Activated CD8-positive, alpha-beta memory T cell treated with anti-CD3 and anti-CD28 coated beads for 24 hours (primary cell): Measurements from ENCODE around the gene TMTC1.
"Not testable (repeated sequence)": the region's sequence is repeated elsewhere in the genome, so short reads cannot be mapped to it uniquely, and the experiment has no call there.

ENCODE experiments used
- DNase-seq: peaks from one replicate; pipeline ENCODE4 v3.0.0-alpha.2; 2020

Gene TMTC1

DNA sequence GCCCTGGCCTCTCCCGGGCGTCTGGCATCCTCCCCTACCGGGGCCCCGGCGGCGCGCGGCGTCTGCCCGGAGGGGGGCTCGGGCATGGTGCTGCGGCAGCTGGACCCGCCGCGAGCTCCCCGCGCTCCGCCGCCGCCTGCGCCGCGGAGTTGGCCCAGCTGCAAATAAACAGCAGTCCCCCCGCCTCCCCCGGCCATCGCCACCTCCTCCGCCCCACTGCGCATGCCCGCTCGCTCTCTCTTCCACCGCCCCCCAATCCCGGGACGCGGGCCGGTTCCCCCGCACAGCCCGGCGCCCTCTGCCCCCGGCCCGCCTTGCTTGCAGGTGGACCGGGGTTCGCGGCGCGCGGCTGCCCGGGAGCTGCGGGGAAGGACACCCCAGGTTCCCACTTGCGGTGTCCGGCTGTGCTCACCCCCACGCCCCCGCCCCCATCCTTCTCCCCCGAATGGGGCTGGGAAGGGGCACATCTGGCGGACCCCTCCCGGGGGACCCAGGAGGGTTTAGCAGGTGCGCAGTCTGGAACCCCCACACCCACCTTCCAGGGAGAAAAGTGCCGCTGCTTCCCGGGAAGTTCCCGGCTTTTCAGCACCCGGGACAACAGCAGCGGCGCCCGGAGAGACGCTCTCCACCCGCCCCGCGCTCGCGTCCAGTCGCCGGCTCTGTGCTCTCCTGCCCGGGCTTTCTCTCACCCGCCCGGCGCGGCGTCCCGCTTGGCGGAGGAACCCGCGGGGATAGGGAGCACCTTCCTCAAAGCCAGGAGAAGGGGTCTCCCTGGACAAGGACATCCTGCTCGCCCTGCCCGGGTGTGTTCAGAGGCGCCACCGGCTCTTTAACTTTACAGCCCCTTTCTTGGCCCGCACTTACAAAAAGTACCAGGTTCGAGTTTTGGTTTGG, at the start of gene TMTC1:
TSS of gene TMTC1 (minus strand) at position 170 of the 894 bp plus-strand sequence. CDS start 191 bp downstream, outside the sequence.
- no peak for DNase-seq

DNA sequence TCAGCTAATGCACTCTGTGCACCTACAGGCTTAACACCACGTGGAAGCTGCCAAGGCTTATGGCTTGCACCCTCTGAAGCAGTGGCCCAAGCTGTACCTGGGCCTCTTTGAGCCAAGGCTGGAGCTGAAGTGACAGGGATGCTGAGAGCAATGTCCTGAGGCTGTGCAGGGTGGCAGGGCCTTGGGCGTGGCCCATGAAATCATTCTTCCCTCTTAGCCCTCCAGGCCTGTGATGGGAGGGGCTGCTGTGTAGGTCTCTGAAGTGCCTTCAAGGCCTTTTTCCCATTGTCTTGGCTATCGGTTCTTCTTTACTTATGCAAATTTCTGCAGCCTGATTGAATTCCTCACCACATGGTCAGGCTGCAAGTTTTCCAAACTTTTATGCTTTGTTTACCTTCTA, 47.4 kb upstream of the TMTC1 start:
- DNase-seq: no peak

DNA sequence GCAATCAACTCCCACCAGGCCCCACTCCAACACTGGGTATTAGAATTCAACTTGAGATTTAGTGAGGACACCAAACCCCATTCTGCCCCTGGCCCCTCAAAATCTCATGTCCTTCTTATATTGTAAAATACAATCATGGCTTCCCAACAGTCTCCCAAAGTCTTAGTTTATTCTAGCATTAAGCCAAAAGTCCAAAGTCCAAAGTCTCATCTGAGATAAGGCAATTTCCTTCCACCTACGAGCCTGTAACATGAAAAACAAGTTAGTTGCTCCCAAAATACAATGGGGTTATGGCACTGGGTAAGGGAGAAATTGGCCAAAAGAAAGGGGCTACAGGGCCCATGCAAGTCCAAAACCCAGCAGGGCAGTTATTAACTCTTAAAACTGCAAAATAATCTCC, 46.6 kb upstream of the TMTC1 start:
- no peak for DNase-seq

DNA sequence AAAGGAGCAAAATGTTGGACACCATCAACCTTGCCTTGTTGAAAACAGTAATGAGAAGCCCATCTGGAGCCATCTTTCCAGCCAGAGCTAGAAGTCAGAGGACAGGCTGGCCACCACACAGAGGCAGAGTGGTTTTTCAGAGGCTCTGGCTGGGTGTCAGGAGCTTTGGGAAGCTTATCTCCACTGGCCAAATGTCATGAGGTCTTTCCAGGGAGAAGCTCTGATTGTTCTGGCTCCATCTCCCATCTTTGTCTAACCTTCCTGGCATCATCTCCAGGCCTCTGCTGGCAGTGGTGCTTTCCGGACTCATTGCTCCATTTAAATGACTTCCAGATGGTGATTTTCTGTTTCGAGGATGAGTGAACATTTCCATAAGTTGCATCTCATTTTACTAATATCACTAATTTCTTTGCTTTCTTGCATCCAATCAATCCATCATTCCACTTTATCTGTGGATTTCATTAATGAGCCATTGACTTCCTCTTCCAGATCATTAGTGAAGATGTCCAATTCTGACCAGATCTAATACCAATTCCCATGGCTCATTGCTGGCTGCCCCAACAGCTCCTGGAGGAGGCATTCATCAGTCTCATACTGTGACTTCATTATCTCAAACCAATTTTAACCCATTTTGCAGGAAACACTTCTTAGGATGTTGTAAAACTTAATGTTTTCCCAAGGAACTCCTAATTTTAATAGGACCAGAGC, 35.3 kb upstream of the TMTC1 start:
- DNase-seq: no peak

DNA sequence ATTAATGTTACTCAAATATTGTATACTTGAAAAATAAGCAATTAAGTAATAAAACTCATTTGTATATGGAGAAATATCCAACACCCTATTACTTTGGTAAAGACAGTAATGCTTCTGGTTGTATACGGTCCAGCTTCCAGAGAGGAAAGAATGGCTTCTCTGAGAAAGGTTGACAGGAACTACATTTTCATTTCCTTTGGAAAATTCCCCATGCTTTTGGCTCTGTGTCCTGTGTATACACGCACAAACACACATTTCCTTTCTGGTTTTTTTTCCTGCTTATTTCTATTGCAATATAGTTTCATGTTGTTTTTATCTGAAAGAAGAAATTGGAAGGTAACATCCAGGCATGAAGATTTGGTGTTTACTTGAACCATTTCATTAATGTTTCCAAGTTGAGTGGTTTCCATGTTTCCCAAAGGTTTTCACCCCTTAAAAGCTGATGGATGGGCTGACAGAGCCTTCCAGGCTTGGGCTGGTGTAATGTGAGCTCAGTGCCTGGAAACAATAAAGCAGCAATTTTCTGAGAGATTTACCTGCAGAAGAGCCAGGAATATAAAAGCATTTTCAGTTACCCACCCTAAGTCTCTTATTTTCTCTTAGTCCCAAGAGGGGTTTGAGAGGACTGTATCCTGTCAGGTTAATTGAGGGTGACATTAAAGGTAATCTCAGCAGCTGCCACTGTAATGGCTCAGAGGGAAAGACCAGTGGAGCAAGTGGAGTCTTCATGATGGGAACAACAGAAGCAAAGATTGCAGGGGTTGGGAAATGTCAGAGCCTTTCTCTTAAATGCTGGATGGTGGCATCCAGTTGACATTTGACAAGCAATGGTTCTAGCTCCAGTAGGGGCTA, 33.4 kb upstream of the TMTC1 start:
- no peak for DNase-seq

DNA sequence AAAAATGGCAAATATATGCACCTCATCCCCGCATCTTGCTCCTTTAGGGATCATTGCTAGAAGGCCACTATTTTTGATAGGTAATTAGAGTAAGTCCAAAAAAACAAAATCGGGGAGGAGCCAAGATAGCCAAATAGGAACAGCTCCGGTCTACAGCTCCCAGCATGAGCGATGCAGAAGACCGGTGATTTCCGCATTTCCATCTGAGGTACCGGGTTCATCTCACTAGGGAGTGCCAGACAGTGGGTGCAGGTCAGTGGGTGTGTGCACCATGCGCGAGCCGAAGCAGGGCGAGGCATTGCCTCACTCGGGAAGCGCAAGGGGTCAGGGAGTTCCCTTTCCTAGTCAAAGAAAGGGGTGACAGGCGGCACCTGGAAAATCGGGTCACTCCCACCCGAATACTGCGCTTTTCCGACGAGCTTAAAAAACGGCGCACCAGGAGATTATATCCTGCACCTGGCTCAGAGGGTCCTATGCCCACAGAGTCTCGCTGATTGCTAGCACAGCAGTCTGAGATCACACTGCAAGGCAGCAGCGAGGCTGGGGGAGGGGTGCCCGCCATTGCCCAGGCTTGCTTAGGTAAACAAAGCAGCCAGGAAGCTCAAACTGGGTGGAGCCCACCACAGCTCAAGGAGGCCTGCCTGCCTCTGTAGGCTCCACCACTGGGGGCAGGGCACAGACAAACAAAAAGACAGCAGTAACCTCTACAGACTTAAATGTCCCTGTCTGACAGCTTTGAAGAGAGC, 26.0 kb upstream of the TMTC1 start:
- DNase-seq: not testable (repeated sequence)

DNA sequence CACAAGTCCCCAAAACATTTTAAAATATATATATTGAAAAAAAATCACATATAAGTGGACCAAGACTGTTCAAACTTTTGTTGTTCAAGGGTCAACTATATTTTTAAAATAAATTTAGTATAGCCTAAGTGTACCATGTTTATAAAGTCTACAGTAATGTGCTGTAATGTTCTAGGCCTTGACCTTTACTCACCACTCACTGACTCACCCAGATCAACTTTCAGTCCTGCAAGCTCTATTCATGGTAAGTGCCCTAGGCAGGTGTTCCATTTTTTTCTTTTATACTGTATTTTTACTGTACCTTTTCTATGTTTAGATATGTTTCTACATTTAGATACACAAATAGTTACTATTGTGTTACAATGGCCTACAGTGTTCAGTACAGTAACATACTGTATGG, 23.4 kb upstream of the TMTC1 start:
- no peak for DNase-seq

DNA sequence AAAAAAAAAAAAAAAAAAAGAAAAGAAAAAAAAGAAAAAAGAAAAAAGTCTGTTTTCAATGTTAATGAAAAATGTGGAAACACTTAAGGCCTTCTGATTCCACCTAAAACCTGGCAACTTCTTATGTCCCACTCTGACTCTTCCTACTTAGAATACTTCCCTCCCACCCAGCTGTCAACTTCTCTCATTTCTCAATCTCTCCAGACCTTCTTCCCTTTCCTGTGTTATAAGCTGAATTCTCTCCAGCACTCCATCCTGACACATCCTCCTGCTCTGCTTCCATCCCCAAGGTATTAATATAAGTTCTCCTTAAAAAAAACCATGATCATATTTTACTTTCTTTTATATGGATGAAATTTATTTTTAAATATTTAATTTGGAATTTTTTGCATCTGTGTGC, 20.3 kb upstream of the TMTC1 start:
- no peak for DNase-seq

DNA sequence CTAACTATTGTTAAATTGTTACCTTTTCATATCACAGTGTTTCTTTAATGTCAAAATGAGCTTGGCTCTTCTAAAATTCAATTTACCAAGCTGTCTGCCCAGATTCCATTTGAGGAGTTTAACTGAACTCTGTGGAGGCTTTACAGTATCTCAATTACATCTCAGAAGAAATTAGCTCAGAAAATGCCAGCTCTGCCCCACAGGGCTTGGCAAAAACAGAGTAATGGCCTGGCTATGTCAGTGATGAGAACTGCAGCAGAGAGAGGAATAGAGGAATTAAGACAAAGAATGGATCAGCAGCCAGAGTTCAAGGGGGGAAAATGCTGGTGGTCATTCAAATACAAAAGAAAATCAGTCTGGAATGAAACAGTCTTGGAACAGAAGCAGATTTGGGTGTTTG, 15.8 kb upstream of the TMTC1 start:
- DNase-seq: no peak

DNA sequence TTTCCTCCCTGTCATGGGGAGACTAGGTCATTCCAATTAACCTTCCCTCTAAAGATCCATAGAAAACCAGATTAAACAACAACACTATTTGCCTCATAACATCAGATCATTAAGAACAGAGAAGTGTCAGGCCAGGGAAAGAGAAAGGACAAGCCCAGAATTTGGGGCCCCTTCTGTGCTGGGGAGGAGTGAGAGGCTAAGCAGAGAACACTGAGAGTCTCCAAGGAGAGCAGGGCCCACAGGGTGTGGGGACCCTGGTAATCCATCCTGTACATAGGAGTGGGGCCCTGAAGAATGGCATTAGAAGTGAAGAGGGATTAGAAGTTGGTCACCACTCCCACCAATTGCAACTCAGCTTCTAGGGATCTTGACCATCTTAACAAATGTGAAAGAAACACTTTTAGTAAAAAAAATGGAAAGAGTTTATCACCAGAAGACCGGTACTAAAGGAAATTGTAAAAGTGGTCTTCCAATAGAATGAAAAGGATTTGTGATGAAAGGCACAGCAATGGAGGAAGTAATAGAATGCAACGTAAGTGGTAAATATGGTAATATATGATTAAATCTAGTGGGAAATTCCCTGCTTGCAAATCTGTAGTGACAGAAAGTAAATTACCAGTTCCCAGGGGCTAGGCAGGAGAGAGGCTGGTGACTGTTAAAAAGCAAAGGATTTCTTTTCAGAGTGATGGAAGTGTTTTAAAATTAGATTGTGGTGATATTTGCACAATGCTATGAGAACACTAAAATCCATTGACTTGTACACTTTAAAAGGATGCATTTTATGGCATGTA, 14.0 kb upstream of the TMTC1 start:
- no peak for DNase-seq

DNA sequence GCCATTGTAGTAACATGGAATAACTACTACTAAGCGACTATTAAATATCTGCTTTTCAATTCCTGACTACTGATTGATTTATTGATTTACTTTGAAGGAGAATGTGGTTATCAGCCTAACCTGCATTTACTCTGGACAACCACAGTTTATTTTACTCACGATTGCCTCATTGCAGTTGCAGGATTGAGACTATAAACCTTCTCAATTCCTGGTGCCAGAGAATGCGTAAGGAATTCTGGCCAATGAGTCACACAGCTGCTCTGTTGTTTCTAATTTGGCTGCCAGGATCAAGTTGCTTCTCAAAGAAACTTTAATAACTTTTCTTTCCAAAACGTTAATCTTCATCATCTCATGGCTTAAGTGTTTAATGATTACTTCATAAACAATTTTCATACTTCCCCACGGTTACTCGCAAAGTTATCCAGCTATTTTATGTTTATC, 13.1 kb upstream of the TMTC1 start:
- no peak for DNase-seq

DNA sequence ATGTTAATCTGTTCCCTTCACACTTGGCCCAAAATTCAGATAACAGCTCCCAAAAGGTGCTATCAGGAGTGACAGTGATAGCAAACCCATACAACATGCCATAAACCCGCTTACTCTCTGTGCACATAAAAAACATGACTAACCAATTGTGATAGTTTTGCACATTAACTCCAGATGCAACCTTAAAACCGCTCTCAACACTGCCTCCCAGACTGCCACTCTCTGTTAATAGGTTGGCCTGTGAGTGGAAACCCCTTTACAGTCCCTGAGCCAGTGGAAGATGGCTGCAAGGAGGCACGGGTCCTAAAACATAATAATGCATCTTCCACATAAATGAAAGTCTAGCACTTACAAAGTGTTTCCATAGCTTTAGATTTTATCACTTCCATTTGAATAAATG, 12.0 kb upstream of the TMTC1 start:
- no peak for DNase-seq

DNA sequence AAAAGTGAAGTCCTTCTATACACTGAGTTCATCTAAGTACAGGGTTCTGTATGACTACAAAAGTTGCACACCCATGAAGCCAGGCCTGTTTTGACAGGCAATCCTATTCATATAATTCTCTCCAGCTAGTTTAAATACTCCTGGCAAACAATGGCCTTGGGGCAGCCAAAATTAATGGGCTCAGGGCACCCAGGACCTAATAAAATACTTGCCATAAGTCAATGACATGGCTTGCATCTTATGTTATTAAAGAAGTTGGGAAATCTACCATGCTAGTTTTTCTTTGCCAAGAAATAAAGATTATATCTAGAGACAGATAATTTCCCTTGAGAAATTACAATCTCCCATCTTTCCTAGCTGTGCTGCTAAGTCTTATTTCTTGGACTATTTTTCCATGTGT, 11.1 kb upstream of the TMTC1 start:
- no peak for DNase-seq

DNA sequence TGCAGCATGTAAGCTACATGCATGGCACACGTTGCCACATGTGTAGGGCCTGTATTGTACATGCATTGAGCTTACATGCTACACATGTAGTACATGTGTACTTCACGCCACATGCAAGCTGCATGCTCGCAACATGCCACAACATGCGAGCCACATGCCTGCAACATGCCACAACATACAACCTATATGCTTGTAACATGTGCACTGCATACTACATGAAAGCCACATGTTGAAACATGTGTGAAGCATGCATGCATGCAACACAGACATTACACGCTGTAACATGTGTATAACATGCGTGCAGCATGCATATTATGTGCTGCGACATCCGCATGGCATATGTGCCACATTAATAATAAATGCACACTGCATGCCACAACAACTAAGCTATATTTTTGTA, 9.1 kb upstream of the TMTC1 start:
- no peak for DNase-seq

DNA sequence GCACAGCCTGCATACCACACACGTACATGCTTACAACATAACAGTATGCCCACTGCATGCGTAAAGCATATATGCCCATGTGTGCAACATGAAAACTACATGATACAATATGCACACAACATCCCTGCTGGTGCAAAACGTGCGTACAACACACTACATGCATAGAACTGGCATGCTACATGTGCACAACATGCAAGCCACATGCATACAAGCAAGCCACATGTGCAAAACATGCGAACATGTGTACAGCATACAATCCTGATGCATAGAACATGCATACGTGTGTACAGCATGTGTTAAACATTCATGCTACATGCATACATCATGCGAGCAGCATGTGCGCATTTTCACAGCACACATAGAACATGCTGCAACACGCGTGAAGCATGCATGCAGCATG, 8.4 kb upstream of the TMTC1 start:
- DNase-seq: no peak

DNA sequence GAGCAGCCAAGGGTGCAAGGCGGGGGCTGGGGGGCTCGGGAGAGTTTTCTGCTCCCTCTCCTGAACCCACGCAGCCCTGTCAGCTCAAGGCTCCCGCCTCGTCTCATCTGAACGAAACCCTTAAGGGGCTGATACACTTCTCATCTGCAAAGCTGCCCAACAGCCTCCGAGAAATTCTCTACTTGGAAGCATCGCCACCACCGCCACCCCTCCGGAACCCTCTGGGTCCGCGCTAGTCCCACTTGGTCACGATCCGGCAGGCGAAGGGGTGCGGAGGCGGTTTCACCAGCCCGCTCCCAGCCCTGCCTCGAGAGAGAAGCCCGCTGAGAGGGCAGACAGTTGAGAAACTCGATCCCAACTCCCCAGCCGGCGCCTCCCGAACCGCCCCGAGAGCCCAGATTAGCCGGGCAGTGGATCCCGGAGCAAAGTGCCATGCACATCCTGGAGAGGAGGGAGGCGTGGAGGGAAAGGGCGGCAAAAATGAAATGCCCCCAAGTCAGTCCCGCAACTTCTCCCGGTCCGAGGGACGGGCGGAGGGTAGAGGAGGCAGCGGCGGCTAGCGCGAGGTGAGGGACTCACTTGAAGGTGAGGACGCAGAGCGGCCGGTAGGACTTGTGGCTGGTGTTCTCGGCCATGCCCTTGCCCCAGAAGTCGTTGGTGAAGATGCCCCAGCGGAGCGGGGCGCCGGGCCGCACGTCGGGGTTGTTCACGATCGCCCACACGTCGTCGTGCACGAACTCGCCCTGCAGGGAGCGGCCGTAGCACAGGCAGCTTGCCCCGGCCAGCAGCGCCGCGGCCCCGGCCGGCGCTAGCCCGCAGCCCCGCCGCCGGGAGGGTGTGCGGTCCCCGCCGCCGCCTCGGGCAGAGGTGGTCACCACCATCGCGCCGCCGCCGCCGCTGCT, 620 bp downstream of the TMTC1 start:
- no peak for DNase-seq

DNA sequence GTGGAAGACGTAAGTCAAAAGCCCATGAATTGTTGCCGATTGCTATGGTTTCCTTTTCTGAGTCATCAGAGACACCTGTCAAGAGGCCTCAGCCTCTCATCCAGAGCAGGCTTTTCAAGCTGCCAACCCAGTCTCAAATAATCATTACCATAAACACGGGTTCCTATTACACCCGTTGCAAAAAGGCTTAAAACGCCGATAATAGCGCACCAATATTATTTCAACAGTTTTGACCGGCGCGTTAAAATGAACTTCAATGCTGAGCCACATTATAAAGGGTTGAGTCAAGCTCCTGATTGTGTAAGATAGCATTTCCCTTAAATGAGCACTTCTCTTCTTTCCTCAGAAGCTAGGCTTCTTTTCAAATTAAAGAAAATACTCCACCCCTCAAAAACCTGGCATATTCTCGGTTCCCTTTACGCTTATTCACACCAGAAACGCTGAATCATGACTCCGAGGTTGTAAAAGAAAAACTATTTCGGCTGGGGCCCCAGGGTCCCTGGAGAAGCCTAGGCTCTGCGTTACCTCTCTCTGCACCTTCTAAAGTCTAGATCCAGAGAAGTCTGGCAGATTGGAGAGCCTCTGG, 1.4 kb downstream of the TMTC1 start:
- DNase-seq: no peak

DNA sequence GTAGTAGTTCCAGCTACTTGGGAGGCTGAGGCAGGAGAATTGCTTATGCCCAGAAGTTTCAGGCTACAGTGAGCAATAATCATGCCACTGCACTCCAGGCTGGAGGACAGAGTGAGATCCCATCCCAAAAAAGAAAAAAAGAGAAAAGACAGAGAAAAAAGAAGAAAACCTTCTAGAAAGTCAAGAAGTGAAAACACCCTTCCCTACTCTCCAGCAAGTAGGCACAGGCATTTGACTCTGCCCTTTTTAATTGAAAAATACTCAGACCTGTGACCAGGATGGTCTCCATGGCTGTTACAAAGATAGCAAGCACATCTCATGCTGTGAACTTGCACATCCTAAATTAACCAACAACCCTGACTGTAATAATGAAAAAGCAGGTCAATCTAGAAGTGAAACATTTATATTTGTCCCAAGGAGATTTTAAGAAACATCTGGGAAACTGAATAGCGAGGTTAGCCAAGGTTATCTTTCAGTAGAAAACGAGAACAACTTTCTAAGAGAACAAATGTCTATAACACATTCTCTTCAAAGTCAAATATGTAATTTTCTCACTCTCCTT, 2.0 kb downstream of the TMTC1 start:
- no peak for DNase-seq

DNA sequence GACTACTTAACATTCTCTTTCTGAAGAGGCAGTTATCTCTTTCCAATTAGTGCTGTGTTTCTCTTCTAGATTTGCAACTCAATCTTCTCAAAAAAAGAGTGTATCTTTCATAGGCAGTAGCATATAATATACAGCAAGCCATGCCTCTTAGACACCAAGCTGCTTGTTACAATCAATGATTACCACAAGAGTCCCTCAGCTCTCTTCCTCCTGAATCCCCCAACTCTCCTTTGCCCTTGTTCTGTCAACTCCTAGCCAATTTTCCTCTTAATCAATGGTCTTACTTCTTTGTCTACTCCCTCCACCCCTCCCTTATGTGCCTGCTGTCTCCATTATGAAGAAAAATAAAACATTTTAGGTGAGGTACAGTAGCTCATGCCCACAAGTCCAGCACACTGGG, 2.6 kb downstream of the TMTC1 start:
- no peak for DNase-seq

DNA sequence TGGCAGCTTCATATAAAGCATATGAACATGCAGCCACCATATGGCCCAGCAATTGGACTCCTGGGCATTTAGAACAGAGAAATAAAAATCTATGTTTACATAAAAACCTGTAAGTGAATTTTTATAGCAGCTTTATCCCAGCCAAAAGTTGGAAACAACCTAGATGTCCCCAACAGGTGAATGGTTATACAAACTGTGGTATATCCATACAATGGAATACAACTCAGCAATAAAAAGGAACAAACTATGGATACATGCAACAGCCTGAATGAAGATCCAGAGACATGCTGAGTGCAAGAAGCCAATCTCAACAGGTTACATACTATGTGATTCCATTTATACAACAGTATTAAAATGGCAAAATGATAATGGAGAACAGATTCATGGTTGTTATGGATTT, 3.7 kb downstream of the TMTC1 start:
- DNase-seq: no peak
